ENCODE data around the gene OTUB2.

The OTUB2 gene

GRCh38 chr14:93987376-93987775 is 38.8 kb upstream of the OTUB2 start:
- Histone ChIP-seq H3K4me3 (ENCODE audit: low read length) (no peak overlapping the region), H3K36me3 (ENCODE audit: insufficient read depth, low read length) (no peaks in the 10 kb centered on the region), H3K4me1 (ENCODE audit: insufficient read depth, low read length) (peaks cover 3% of the 10 kb centered on the region), H2AFZ (ENCODE audit: low read depth, low read length) (no peak overlapping the region), H3K9me3 (ENCODE audit: low read length) (no peaks in the 10 kb centered on the region), H3K27me3 (ENCODE audit: insufficient read depth, low read length) (no peaks in the 10 kb centered on the region)

DNA sequence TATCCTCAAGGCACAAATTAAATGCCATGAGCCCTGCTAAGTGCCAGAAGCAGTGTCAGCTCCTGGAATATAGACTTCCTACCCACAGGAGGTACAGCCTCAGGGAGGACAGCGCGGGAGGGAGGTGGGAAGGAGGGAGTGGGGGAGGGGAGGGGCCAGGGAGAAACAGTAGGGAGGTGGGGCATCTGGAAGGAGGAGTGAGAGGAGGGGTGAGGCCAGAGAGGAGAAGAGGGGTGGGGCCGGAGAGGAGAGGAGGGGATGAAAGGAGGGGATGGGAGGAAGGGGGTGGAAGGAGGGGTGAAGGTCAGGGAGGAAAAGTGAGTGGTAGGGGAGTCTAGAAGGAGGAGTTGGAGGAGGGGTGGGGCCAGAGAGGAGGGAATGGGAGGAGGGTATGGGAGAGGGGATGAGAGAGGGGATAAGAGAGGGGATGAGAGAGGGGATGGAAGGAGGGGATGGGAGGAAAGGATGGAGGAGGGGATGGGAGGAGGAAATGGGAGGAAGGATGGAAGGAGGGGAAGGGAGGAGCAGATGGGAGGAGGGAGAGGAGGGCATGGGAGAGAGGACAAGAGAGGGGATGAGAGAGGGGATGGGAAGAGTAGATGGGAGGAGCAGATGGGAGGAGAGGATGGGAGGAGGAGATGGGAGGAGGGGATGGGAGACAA is 38.2 kb upstream of the OTUB2 start:
- no peaks in the 10 kb centered on the region for H3K27me3 ChIP-seq (ENCODE audit: insufficient read depth, low read length)
- peaks cover 3% of the 10 kb centered on the region for H3K4me1 ChIP-seq (ENCODE audit: insufficient read depth, low read length)
- H3K4me3 ChIP-seq (ENCODE audit: low read length) = no peak overlapping the region
- H2AFZ ChIP-seq (ENCODE audit: low read depth, low read length) = no peak overlapping the region
- no peaks in the 10 kb centered on the region for H3K36me3 ChIP-seq (ENCODE audit: insufficient read depth, low read length)
- H3K9me3 ChIP-seq (ENCODE audit: low read length) = no peaks in the 10 kb centered on the region

GRCh38 chr14:93989939-93990338 is 36.2 kb upstream of the OTUB2 start:
- Histone ChIP-seq H3K27me3 (ENCODE audit: insufficient read depth, low read length) (no peaks in the 10 kb centered on the region), H3K4me1 (ENCODE audit: insufficient read depth, low read length) (peaks cover 3% of the 10 kb centered on the region), H3K9me3 (ENCODE audit: low read length) (no peaks in the 10 kb centered on the region), H3K36me3 (ENCODE audit: insufficient read depth, low read length) (no peaks in the 10 kb centered on the region), H2AFZ (ENCODE audit: low read depth, low read length) (no peak overlapping the region), H3K4me3 (ENCODE audit: low read length) (no peak overlapping the region)

GRCh38 chr14:93991212-93991611 is 34.9 kb upstream of the OTUB2 start:
- no peaks in the 10 kb centered on the region for H3K27me3 ChIP-seq (ENCODE audit: insufficient read depth, low read length)
- no peak overlapping the region for H2AFZ ChIP-seq (ENCODE audit: low read depth, low read length)
- no peaks in the 10 kb centered on the region for H3K9me3 ChIP-seq (ENCODE audit: low read length)
- no peaks in the 10 kb centered on the region for H3K36me3 ChIP-seq (ENCODE audit: insufficient read depth, low read length)
- H3K4me1 ChIP-seq (ENCODE audit: insufficient read depth, low read length) = no peaks in the 10 kb centered on the region
- H3K4me3 ChIP-seq (ENCODE audit: low read length) = no peak overlapping the region

DNA sequence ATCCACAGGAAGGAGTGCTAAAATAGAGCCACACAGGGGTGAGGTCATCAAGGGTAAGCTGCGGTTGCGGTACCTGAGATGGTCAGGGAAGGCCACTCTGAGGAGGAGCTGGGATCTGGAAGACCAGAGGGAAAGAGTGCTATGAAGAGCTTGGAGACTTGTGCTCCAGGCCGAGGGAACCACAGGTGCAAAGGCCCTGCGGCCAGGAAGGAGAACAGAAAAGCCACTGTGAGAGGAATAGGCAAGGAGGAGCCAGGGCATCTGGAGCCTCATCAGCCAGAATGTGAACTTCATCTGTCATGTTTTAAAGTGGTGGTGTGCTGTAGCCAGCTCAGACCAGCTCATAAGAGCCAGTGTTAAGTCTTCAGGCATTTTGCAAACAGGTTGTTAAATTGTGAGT is 34.5 kb upstream of the OTUB2 start:
- H3K36me3 ChIP-seq (ENCODE audit: insufficient read depth, low read length) = no peaks in the 10 kb centered on the region
- H3K4me3 ChIP-seq (ENCODE audit: low read length) = no peak overlapping the region
- no peaks in the 10 kb centered on the region for H3K27me3 ChIP-seq (ENCODE audit: insufficient read depth, low read length)
- no peaks in the 10 kb centered on the region for H3K4me1 ChIP-seq (ENCODE audit: insufficient read depth, low read length)
- no peak overlapping the region for H2AFZ ChIP-seq (ENCODE audit: low read depth, low read length)
- no peaks in the 10 kb centered on the region for H3K9me3 ChIP-seq (ENCODE audit: low read length)

DNA sequence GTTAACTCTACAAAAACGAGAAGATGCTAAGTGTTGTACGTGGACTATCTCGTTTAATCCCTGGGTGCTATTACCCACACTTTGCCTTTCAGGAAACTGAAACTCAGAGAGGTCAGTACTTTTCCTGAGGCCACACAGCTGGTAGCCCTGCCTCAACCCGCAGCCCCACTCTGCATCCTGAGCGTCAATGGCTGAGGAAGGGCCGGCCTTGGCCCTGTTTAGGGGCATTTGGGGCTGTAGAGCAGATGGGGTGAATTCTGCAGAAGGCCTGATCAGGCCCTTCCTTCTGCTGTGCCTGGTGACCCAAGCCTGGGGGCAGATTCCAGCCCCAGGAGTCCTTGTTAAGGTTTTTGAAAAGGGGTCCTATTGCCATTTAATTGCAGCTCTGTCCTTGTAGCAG is 32.8 kb upstream of the OTUB2 start:
- Histone ChIP-seq H3K27me3 (ENCODE audit: insufficient read depth, low read length) (no peaks in the 10 kb centered on the region), H3K4me1 (ENCODE audit: insufficient read depth, low read length) (no peaks in the 10 kb centered on the region), H3K36me3 (ENCODE audit: insufficient read depth, low read length) (no peaks in the 10 kb centered on the region), H3K4me3 (ENCODE audit: low read length) (no peak overlapping the region), H2AFZ (ENCODE audit: low read depth, low read length) (no peak overlapping the region), H3K9me3 (ENCODE audit: low read length) (no peaks in the 10 kb centered on the region)

DNA sequence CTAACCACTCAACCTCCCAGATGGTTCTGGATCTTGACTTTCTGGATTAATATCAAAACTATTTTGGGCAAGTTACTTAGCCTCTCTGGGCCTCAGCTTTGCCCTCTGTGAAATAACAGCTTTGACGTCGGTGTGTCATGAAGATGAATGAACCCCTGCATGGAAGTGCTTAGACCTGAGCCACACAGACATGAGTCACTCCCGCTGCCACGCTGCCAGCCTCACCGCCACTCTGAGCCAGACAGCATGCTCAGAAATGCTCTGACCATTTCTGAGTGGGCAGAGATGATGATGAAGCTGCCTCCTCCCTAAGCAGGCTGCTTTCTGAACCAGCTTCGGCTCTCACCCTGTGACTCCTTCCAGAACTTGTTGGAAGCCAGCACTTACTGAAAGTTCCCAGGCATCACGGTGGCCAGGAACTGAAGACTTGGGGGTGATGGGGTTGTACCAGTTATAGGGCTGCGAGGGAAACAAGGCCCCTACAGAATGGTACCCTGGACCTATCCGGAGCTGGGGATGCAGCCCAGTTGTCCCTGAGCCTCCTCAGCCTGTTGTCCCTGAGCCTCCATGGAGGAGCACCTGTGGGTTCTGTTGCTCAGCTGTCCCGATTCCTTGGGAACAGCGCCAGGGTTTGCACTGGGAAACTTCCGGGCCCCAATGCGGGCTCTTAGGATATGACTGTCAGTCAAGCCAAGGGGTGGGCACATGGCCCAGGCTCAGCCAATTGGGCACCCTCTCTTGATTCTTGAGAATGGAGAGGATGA is 31.0 kb upstream of the OTUB2 start:
- H3K4me1 ChIP-seq (ENCODE audit: insufficient read depth, low read length) = no peaks in the 10 kb centered on the region
- H3K27me3 ChIP-seq (ENCODE audit: insufficient read depth, low read length) = no peaks in the 10 kb centered on the region
- no peaks in the 10 kb centered on the region for H3K36me3 ChIP-seq (ENCODE audit: insufficient read depth, low read length)
- no peaks in the 10 kb centered on the region for H3K9me3 ChIP-seq (ENCODE audit: low read length)
- H2AFZ ChIP-seq (ENCODE audit: low read depth, low read length) = no peak overlapping the region
- H3K4me3 ChIP-seq (ENCODE audit: low read length) = no peak overlapping the region

DNA sequence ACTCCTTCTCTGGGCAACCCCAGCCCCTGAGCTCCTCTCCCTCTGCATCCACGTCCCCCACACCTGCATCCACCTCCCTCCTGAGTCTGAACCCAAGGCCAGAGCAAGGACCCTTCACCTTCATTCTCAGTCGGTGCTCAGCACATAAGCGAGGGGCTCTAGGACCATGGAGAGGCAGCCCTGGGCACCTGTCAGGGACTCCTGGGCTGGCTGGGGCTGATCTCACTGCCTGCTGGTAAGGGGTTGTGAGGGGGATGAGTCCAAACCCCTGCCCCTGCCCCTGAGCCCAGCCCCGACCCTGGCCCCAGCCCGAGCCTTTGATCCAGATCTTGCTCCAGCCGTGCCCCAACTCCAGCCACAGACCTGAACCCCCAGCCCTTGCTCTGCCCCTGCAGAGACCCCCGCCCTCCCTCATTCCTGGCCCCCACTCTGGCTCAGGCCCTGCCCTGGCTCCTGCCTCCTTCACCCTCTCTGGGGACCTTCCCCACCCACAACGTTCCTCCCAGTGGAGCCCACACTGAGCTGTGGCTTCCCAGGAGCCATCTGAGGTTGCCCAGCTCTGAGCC is 29.9 kb upstream of the OTUB2 start:
- Histone ChIP-seq H3K9me3 (ENCODE audit: low read length) (no peaks in the 10 kb centered on the region), H3K36me3 (ENCODE audit: insufficient read depth, low read length) (no peaks in the 10 kb centered on the region), H3K27me3 (ENCODE audit: insufficient read depth, low read length) (no peaks in the 10 kb centered on the region), H3K4me3 (ENCODE audit: low read length) (no peak overlapping the region), H2AFZ (ENCODE audit: low read depth, low read length) (no peak overlapping the region), H3K4me1 (ENCODE audit: insufficient read depth, low read length) (no peaks in the 10 kb centered on the region)

GRCh38 chr14:93997082-93997481 is 29.1 kb upstream of the OTUB2 start, which contains the start of gene CCDC197:
TSS of gene CCDC197 (plus strand) at chr14:93997301. CDS start at chr14:93998132, 831 bp downstream.
- Histone ChIP-seq H3K4me3 (ENCODE audit: low read length) (no peak within 1 kb of the TSS), H3K4me1 (ENCODE audit: insufficient read depth, low read length) (no peaks in the 10 kb centered on the region), H2AFZ (ENCODE audit: low read depth, low read length) (no peak within 1 kb of the TSS), H3K9me3 (ENCODE audit: low read length) (no peaks in the 10 kb centered on the region), H3K36me3 (ENCODE audit: insufficient read depth, low read length) (no peaks in the 10 kb centered on the region), H3K27me3 (ENCODE audit: insufficient read depth, low read length) (no peaks in the 10 kb centered on the region)

- H3K4me1 ChIP-seq (ENCODE audit: insufficient read depth, low read length) = no peaks in the 10 kb centered on the region
- no peak overlapping the region for H2AFZ ChIP-seq (ENCODE audit: low read depth, low read length)
- no peaks in the 10 kb centered on the region for H3K9me3 ChIP-seq (ENCODE audit: low read length)
- H3K4me3 ChIP-seq (ENCODE audit: low read length) = no peak overlapping the region
- H3K27me3 ChIP-seq (ENCODE audit: insufficient read depth, low read length) = no peaks in the 10 kb centered on the region
- no peaks in the 10 kb centered on the region for H3K36me3 ChIP-seq (ENCODE audit: insufficient read depth, low read length)
Observed at GRCh38 chr14:93997916-93998870, 27.9 kb upstream of the OTUB2 start.

GRCh38 chr14:93998871-93999403 is 27.2 kb upstream of the OTUB2 start:
- Histone ChIP-seq H3K4me1 (ENCODE audit: insufficient read depth, low read length) (no peaks in the 10 kb centered on the region), H3K4me3 (ENCODE audit: low read length) (no peak overlapping the region), H2AFZ (ENCODE audit: low read depth, low read length) (no peak overlapping the region), H3K9me3 (ENCODE audit: low read length) (no peaks in the 10 kb centered on the region), H3K27me3 (ENCODE audit: insufficient read depth, low read length) (no peaks in the 10 kb centered on the region), H3K36me3 (ENCODE audit: insufficient read depth, low read length) (no peaks in the 10 kb centered on the region)

- Histone ChIP-seq H3K36me3 (ENCODE audit: insufficient read depth, low read length) (no peaks in the 10 kb centered on the region), H2AFZ (ENCODE audit: low read depth, low read length) (no peak overlapping the region), H3K4me1 (ENCODE audit: insufficient read depth, low read length) (no peaks in the 10 kb centered on the region), H3K4me3 (ENCODE audit: low read length) (no peak overlapping the region), H3K27me3 (ENCODE audit: insufficient read depth, low read length) (no peaks in the 10 kb centered on the region), H3K9me3 (ENCODE audit: low read length) (no peaks in the 10 kb centered on the region)
Observed at GRCh38 chr14:93999573-93999972, 26.6 kb upstream of the OTUB2 start.
